NB4 (cell line): ENCODE measurements around the gene POLD4.

Source experiments
- MYC ChIP-seq: IDR thresholded peaks from 2 replicates; pipeline ENCODE4 v1.6.1; 2011; ENCODE audit warnings: low read depth, low read length
- POLR2A ChIP-seq: IDR thresholded peaks from 2 replicates; pipeline ENCODE4 v1.6.1; 2011; ENCODE audit warnings: mild to moderate bottlenecking; ENCODE audit not compliant: insufficient read length; ENCODE audit errors: extremely low read depth
- TF ChIP-seq, protein P1 (sequence below): IDR thresholded peaks from one replicate; pipeline ENCODE4 v1.5.1; 2012; ENCODE audit warnings: low read depth, low read length
- TF ChIP-seq, protein P2 (sequence below): IDR thresholded peaks from 2 replicates; pipeline ENCODE4 v1.6.1; 2011; ENCODE audit warnings: low read depth, low read length

DNA sequence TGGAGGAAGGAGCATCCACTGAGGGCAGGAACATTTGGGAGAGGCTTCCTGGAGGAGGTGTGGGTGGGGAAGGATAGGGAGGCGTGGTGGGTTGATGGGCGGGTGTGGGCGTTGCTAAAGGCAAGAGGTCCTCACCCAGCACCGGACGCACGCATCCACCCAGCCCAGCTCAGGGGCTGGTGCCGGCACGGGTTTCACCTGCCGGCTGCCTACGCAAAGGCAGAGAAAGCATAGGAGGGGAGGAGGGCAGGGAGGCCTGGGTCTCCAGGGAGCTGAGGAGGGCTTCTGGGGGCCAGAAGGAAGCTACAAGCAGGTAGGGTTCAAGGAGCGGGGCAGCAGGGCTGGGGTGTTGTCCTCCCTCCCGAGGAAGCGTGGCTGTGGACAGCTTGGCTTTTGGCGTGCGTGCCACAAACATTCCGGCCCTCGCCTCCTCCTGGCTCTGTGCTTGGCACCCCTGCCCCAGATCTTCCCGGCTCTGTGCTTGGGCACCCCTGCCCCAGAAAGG, 42.2 kb downstream of the POLD4 start:
- TF ChIP-seq, protein P1, sequence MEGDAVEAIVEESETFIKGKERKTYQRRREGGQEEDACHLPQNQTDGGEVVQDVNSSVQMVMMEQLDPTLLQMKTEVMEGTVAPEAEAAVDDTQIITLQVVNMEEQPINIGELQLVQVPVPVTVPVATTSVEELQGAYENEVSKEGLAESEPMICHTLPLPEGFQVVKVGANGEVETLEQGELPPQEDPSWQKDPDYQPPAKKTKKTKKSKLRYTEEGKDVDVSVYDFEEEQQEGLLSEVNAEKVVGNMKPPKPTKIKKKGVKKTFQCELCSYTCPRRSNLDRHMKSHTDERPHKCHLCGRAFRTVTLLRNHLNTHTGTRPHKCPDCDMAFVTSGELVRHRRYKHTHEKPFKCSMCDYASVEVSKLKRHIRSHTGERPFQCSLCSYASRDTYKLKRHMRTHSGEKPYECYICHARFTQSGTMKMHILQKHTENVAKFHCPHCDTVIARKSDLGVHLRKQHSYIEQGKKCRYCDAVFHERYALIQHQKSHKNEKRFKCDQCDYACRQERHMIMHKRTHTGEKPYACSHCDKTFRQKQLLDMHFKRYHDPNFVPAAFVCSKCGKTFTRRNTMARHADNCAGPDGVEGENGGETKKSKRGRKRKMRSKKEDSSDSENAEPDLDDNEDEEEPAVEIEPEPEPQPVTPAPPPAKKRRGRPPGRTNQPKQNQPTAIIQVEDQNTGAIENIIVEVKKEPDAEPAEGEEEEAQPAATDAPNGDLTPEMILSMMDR: no peak
- TF ChIP-seq POLR2A (no peak), MYC (no peak)
- TF ChIP-seq, protein P2, sequence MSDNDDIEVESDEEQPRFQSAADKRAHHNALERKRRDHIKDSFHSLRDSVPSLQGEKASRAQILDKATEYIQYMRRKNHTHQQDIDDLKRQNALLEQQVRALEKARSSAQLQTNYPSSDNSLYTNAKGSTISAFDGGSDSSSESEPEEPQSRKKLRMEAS: no peak
